ENCODE measurements around the gene C8A. TPM values are rescaled to one million over a fixed set of nuclear protein-coding genes. Genes with fewer than 3 reads are reported as not detected.

Gene C8A
- total RNA-seq, 1 donor, result not detected

DNA sequence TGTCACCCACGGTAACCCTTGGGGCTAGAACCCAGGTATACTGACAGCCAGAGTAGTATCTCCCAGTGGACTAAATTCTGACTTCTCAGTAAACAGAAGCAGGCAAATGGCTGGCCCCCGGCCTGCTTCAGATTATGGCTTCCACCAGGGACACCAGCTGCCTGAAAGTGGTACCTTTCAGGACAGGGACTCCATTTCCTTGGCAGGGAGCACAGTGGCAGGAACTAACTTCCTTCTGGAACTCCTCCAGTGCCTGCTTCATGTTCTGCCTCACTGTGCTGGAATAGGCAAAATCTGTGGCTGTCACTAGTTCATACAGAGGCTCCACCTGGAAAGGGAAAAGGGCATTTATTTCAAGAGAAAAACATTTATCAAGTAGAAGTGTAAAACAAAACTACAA, 78.6 kb downstream of the C8A start:
- H2AFZ ChIP-seq (ENCODE audit: low read length), result no peak overlapping the region
- TF ChIP-seq, protein P1, sequence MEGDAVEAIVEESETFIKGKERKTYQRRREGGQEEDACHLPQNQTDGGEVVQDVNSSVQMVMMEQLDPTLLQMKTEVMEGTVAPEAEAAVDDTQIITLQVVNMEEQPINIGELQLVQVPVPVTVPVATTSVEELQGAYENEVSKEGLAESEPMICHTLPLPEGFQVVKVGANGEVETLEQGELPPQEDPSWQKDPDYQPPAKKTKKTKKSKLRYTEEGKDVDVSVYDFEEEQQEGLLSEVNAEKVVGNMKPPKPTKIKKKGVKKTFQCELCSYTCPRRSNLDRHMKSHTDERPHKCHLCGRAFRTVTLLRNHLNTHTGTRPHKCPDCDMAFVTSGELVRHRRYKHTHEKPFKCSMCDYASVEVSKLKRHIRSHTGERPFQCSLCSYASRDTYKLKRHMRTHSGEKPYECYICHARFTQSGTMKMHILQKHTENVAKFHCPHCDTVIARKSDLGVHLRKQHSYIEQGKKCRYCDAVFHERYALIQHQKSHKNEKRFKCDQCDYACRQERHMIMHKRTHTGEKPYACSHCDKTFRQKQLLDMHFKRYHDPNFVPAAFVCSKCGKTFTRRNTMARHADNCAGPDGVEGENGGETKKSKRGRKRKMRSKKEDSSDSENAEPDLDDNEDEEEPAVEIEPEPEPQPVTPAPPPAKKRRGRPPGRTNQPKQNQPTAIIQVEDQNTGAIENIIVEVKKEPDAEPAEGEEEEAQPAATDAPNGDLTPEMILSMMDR (IDR thresholded peaks at IDR 0.05; ENCODE audit: extremely low read depth, low read depth, low read length), result no peak
- H3K9me3 ChIP-seq (ENCODE audit: low read depth, low read length), result no peaks in the 10 kb centered on the region
- no peak for DNase-seq (ENCODE audit: insufficient read length, low spot score, missing footprints)
- no peak overlapping the region for H3K27ac ChIP-seq (ENCODE audit: low read depth, low read length)
- no peaks in the 10 kb centered on the region for H3K79me2 ChIP-seq (ENCODE audit: insufficient read depth, low read length)
- H3K4me1 ChIP-seq (ENCODE audit: insufficient read depth, low read length), result peaks cover 12% of the 10 kb centered on the region
- no peaks in the 10 kb centered on the region for H4K20me1 ChIP-seq (ENCODE audit: insufficient read depth, low read length)
- no peaks in the 10 kb centered on the region for H3K27me3 ChIP-seq (ENCODE audit: insufficient read depth, low read length)
- no peak overlapping the region for H3K4me3 ChIP-seq (ENCODE audit: insufficient read depth, low read length)
- H3K4me2 ChIP-seq (ENCODE audit: insufficient read depth, low read length), result no peak overlapping the region
- no peaks in the 10 kb centered on the region for H3K36me3 ChIP-seq (ENCODE audit: insufficient read depth, low read length)

DNA sequence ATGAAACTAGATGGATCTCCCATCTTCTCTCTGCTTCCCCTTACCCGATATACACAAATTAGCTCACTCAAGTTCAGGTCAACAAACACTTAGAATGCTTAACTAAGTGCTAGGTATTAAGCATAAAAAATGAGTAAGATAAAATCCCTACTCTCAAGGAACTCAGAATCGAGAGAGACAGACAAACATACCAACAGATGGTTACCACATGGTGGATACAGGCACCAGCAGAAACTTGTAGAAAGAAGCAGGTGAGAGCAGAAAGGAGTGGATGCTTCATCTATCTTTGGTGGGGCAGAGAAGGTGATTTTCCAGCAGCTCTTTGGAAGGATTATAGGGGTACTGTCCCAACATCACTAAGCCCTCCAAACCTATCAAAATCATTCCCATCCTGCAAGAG, 79.0 kb downstream of the C8A start:
- Histone ChIP-seq H3K4me2 (ENCODE audit: insufficient read depth, low read length) (no peak overlapping the region), H3K27ac (ENCODE audit: low read depth, low read length) (no peak overlapping the region), H3K4me1 (ENCODE audit: insufficient read depth, low read length) (peaks cover 12% of the 10 kb centered on the region), H3K79me2 (ENCODE audit: insufficient read depth, low read length) (no peaks in the 10 kb centered on the region), H3K4me3 (ENCODE audit: insufficient read depth, low read length) (no peak overlapping the region), H2AFZ (ENCODE audit: low read length) (no peak overlapping the region), H4K20me1 (ENCODE audit: insufficient read depth, low read length) (no peaks in the 10 kb centered on the region), H3K27me3 (ENCODE audit: insufficient read depth, low read length) (no peaks in the 10 kb centered on the region), H3K9me3 (ENCODE audit: low read depth, low read length) (no peaks in the 10 kb centered on the region), H3K36me3 (ENCODE audit: insufficient read depth, low read length) (no peaks in the 10 kb centered on the region)
- TF ChIP-seq, protein P1 (IDR thresholded peaks at IDR 0.05; ENCODE audit: extremely low read depth, low read depth, low read length), result no peak
- no peak for DNase-seq (ENCODE audit: insufficient read length, low spot score, missing footprints)

DNA sequence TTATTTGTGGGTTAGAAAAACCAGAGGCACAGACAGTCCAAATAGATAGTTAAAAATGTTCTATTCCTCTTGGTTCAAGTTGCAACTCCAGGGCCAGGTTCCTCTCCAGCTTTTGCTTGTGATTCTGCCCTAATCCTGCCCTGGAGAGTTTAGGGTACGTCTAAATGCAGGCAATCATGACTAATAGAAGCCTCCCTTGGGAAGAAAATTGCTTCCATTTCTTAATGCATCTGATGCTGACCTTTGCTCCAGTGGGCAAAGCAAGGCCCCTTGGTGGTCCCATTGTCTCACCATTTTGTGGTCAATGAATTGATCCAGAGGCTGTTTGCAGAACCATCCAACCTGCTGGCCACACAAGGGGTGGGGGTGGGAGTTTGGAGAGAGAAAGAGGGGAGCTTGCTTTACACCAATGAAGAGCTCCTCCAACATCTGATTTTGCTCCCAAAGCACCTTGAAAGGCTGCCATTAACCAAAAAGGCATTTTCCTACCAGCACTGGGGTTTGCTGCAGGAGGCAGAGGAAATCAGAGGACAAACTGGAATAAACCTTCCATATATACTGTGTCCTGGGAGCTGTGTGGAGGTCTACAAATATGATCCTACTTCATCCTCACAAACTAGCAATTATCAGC, 79.9 kb downstream of the C8A start:
- Histone ChIP-seq H2AFZ (ENCODE audit: low read length) (no peak overlapping the region), H3K4me2 (ENCODE audit: insufficient read depth, low read length) (peak overlapping the region; percentile 67), H3K36me3 (ENCODE audit: insufficient read depth, low read length) (no peaks in the 10 kb centered on the region), H3K9me3 (ENCODE audit: low read depth, low read length) (no peaks in the 10 kb centered on the region), H4K20me1 (ENCODE audit: insufficient read depth, low read length) (no peaks in the 10 kb centered on the region), H3K27ac (ENCODE audit: low read depth, low read length) (no peak overlapping the region), H3K4me3 (ENCODE audit: insufficient read depth, low read length) (peak overlapping the region; percentile 16), H3K4me1 (ENCODE audit: insufficient read depth, low read length) (peaks cover 12% of the 10 kb centered on the region), H3K27me3 (ENCODE audit: insufficient read depth, low read length) (no peaks in the 10 kb centered on the region), H3K79me2 (ENCODE audit: insufficient read depth, low read length) (no peaks in the 10 kb centered on the region)
- TF ChIP-seq, protein P1 (IDR thresholded peaks at IDR 0.05; ENCODE audit: extremely low read depth, low read depth, low read length), result no peak
- DNase-seq (ENCODE audit: insufficient read length, low spot score, missing footprints), result no peak

DNA sequence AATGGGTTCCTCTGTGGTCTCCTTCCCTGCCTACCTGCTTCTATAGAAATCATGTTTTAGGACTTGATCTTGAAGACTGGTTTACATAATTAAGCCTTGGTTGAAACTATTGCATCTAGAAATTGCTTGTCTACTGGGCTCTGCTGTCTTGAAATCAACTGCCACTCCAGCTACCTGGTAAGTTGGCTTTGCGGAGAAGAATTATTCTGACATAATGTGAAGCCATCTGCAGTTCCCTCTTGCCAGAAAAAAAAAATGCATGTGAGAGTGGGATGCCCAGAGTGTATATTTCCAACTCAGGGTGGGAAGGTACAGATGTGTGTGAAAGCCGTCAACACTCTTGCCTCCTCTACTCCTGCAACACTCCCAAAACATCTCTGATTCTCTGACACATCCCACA, 84.0 kb downstream of the C8A start:
- TF ChIP-seq, protein P1 (IDR thresholded peaks at IDR 0.05; ENCODE audit: extremely low read depth, low read depth, low read length), result no peak
- Histone ChIP-seq H2AFZ (ENCODE audit: low read length) (no peak overlapping the region), H3K27me3 (ENCODE audit: insufficient read depth, low read length) (no peaks in the 10 kb centered on the region), H3K36me3 (ENCODE audit: insufficient read depth, low read length) (no peaks in the 10 kb centered on the region), H3K9me3 (ENCODE audit: low read depth, low read length) (no peaks in the 10 kb centered on the region), H4K20me1 (ENCODE audit: insufficient read depth, low read length) (no peaks in the 10 kb centered on the region), H3K4me1 (ENCODE audit: insufficient read depth, low read length) (peaks cover 12% of the 10 kb centered on the region), H3K79me2 (ENCODE audit: insufficient read depth, low read length) (no peaks in the 10 kb centered on the region), H3K27ac (ENCODE audit: low read depth, low read length) (no peak overlapping the region), H3K4me3 (ENCODE audit: insufficient read depth, low read length) (no peak overlapping the region), H3K4me2 (ENCODE audit: insufficient read depth, low read length) (no peak overlapping the region)
- no peak for DNase-seq (ENCODE audit: insufficient read length, low spot score, missing footprints)
